ENCODE results near the gene GRB2.
A peak's percentile ranks its signal among the peaks of the same experiment; 100 is the strongest.
"Not testable (repeated sequence)": the region's sequence is repeated elsewhere in the genome, so short reads cannot be mapped to it uniquely, and the experiment has no call there.

GRB2 gene

DNA sequence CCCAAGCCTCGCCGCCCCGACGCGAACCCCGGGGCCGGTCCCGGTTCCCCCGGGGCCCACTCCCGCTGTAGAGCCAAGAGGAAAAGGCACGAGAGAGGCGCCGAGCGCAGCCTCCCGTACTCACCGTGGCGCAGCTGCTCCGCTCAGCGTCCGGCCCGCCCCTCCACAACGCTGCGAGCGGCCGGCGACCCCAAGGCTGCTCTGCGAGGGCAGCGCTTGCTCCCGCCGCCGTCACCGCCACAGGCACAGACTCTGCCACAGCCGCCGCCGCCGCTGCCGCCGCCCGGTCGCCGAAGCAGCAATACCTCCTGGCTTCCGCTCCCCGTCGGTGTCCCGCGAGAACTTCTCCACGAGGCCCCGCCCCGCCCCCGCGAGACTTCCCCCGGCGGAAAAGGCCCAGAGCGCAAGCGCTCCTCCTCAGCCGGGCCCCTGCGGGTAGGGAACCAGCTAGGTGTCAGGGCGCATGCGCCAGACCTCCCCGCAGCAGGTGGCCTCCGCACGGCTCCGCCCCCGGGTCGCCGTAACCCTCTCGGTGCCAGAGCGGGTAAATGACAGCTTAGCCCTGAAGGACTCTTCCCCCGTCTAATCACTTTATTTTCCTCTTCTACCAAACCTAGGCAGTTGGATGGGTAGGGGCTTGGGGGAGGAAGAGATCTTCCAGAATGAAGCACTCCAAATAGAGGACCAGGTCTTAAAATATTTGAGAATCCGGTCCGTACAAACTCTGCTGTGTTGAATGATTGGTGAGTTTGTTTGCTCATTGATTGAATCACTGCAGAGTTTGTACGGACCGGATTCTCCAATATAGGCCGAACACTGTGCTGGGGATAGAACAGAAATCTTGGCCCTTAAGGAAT is at the start of gene GRB2:
TSS of gene GRB2 (minus strand) at position 314 of the 857 bp plus-strand sequence. CDS start 12,050 bp downstream, outside the sequence.
- DNase-seq, result peak; percentile 98 to 99
- TF ChIP-seq GATA1 (IDR thresholded peaks at IDR 0.05; ENCODE audit: low read depth, low read length) (no peak), POLR2A (IDR thresholded peaks at IDR 0.05; ENCODE audit: low read length) (peak; percentile 75)

DNA sequence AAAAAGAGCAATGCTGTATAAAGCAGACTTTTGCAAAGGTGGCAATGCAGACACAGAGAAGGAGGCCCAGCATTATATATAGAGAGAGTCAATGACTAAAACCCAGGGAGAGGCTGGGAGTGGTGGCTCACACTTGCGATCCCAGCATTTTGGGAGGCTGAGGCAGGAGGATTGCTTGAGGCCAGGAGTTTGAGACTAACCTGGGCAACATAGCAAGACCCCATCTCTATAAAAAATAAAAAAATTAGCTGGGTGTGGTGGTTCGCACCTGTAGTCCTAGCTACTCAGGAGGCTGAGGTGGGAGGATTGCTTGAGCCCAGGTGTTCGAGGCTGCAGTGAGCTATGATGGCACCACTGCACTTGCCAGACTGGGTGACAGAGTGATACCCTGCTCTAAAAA is 49.2 kb upstream of the GRB2 start:
- DNase-seq, result not testable (repeated sequence)

DNA sequence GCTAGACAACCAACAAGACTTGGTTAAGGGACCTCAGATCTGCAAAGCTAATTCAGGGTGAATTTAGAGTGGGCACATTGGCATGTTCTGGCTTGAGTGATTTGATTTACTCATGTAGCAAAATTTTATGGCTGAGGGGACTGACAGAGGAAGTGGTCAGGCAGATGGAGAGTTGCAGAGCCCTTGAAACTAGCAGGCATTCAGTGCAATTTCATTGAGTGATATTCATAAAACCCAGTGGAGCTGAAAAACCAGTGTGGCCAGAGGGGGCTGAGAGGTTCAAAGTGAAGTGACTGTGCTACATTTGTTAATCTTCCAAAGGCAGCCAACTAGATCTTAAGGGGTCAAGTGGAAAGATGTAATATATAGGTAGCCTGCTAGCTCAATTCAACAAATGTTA is 48.7 kb upstream of the GRB2 start:
- DNase-seq, result no peak
- TF ChIP-seq GATA1 (IDR thresholded peaks at IDR 0.05; ENCODE audit: low read depth, low read length) (no peak), POLR2A (IDR thresholded peaks at IDR 0.05; ENCODE audit: low read length) (no peak)

DNA sequence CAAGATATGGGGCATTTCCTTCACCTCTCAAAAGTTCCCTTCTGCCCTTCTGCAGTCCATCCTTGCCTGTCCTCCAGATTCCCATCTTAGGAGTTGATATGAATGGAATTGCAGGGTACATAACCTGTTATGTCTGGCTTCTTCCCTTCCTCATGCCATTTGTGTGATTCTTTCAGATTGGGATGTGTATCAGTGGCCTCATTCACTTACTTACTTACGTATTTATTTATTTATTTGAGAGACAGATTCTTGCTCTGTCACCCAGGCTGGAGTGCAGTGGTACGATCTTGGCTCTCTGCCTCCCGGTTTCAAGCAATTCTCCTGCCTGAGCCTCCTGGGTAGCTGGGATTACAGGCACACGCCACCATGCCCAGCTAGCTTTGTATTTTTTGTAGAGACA is 44.8 kb upstream of the GRB2 start:
- TF ChIP-seq POLR2A (IDR thresholded peaks at IDR 0.05; ENCODE audit: low read length) (no peak), GATA1 (IDR thresholded peaks at IDR 0.05; ENCODE audit: low read depth, low read length) (no peak)
- DNase-seq, result no peak

DNA sequence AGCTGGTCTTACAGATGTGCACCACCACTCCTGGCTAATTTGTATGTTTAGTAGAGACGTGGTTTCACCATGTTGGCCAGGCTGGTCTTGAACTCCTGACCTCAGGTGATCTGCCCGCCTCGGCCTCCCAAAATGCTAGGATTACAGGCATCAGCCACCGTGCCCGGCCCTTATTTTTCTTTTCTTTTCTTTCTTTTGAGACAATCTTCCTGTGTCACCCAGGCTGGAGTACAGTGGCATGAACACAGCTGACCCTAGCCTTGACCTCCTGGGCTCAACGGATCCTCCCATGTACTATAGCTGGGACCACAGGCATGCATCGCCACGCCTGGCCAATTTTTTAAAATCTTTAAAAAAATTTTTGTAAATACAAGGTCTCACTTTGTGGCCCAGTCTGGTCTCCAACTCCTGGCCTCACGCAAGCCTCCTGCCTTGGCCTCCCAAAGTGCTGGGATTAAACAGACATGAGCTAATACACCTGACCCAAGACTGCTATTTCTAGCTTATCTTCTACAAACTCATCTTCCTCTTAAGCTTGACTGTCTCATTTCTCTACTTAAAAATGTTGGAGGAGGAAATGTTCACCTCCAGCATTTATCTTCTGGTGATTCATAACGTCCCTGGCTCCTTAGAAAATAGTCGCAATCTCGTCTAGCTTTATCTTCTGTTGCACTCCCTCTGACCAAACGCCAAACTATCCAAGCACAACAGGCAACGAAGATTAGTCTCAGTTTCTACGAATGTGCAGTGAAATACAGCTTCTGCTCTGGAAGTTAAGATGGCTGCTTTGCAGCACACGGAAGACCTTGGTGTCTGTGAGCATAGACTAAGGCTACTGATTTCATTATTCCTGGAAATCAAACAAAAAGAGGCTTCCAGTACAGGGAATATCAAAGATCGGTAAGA is 42.7 kb upstream of the GRB2 start:
- DNase-seq, result peak; percentile 63 to 85
- no peak for TF ChIP-seq POLR2A (IDR thresholded peaks at IDR 0.05; ENCODE audit: low read length)
- no peak for TF ChIP-seq GATA1 (IDR thresholded peaks at IDR 0.05; ENCODE audit: low read depth, low read length)

DNA sequence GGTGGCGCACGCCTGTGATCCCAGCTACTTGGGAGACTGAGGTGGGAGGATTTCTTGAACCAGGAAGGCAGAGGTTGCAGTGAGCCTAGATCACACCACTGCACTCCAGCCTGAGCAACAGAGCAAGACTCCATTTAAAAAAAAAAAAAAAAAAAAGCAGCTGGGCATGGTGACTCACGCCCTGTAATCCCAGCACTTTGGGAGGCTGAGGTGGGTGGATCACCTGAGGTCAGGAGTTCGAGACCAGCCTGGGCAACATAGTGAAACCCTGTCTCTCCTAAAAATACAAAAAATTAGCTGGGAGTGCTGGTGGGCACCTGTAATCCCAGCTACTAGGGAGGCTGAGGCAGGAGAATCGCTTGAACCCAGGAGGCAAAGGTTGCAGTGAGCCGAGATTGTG is 40.4 kb upstream of the GRB2 start:
- not testable (repeated sequence) for DNase-seq

DNA sequence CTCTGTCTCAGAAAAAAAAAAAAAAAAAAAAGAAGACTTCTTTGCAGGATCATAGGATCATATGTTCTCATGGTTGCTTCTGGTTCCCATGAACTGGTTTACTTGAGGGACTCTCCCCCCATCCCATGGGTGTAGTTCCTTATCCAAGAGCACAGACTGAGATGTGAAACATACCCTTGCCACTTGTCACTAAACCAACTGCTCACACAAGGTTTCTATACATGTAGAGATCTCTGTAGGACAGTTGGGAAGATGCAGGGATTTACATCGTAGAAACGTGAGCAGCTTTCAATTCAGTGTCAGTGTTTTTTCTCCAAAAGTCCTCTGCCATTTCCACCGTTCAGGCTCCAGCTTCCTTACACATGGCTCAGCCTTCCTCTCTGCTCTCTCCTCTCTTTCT is 39.8 kb upstream of the GRB2 start:
- TF ChIP-seq POLR2A (IDR thresholded peaks at IDR 0.05; ENCODE audit: low read length) (no peak), GATA1 (IDR thresholded peaks at IDR 0.05; ENCODE audit: low read depth, low read length) (no peak)
- DNase-seq, result no peak

DNA sequence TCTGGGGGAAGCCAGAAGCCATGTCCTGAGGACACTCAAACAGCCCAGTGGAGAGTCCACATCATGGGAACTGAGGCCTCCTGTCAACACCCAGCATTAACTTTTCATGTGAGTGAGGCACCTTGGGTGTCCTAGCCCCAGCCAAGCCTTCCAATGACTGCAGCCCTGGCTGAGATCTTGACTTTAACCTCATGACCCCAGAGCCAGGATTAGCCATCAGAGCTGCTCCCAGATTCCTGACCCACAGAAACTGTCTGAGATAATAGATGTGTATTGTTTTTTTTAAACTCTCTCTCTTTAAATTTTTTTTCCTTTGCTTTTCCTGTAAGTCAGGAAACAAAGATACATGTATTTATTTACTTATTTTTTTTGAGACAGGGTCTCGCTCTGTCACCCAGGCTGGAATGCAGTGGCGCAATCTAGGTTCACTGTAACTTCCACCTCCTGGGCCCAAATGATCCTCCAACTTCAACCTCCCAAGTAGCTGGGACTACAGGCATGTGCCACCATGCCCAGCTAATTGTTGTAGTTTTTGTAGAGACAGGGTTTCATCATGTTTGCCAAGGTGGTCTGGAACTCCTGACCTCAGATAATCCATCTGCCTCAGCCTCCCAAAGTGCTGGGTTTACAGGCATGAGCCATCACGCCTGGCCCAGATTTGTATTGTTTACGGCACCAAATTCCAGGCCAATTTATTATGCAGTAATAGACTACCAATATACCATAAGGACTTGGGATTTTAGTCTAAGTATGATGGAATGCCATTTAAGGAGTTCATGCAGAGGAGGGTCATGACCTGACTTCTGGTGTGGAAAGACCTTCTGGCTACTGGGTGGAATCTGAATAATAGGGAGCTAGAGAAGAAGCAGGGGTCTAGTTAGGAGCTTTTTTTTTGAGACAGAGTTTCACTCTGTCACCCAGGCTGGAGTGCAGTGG is 37.0 kb upstream of the GRB2 start:
- no peak for TF ChIP-seq POLR2A (IDR thresholded peaks at IDR 0.05; ENCODE audit: low read length)
- no peak for TF ChIP-seq GATA1 (IDR thresholded peaks at IDR 0.05; ENCODE audit: low read depth, low read length)
- no peak for DNase-seq

DNA sequence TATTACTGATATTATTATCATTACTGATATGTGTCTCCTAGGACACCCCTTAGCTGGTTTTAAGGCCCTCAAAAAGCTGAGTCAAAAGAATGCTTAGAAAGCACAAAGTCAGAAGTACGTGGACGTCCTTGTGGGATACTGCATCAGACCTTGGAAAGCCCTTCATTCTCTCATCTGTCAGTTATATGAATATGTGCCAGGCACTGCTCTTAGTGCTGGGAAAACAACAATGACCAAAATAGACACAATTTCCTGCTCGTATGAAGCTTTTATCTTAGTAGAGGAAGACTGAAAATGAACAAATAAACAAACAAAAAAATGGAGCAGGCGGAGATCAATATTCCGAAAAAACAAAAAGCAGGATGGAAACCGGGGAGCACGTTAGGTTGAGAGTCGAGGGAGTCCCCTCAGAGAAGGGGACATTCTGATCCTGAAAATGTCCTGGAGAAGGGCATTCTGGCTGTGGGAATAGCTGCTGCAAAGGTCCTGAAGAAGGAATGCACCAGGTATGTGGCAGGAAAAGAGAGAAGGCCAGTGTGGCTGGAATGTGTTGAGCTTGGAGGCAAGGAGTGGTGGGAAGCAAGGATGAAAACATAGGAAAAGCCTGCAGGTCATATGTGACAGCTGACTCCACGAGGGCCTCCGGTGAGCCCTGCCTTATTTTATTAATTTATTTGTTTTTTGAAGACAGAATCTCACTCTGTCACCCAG is 35.4 kb upstream of the GRB2 start:
- DNase-seq, result no peak
- TF ChIP-seq POLR2A (IDR thresholded peaks at IDR 0.05; ENCODE audit: low read length), result no peak
- no peak for TF ChIP-seq GATA1 (IDR thresholded peaks at IDR 0.05; ENCODE audit: low read depth, low read length)

DNA sequence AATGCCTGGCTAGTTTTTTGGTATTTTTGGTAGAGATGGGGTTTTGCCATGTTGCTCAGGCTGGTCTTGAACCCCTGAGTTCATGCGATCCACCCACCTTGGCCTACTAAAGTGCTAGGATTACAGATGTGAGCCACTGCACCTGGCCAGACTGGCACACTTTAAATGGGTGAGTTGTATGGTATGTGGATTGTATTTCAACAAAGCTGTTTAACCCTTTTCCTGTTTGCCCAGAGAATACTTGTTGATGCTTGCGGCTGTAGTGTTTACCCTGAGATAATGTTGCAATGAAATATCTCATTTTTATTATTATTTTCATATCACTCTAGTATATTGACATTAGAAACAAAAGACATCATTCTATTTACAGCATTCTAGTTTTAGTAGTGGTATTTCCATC is 33.8 kb upstream of the GRB2 start:
- TF ChIP-seq POLR2A (IDR thresholded peaks at IDR 0.05; ENCODE audit: low read length), result no peak
- TF ChIP-seq GATA1 (IDR thresholded peaks at IDR 0.05; ENCODE audit: low read depth, low read length), result no peak
- DNase-seq, result no peak

DNA sequence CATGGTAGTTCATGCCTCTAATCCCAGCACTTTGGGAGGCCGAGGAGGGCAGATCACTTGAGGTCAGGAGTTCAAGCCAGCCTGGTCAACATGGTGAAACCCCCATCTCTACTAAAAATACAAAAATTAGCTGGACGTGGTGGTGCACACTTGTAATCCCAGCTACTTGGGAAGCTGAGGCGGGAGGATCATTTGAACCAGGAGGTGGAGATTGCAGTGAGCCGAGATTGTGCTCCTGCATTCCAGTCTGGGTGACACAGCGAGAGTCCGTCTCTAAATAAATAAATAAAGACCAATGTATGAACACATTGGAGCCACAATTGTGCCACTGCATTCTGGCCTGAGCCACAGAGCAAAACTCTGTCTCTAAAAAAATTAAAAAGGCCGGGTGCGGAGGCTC is 31.9 kb upstream of the GRB2 start:
- DNase-seq, result not testable (repeated sequence)

DNA sequence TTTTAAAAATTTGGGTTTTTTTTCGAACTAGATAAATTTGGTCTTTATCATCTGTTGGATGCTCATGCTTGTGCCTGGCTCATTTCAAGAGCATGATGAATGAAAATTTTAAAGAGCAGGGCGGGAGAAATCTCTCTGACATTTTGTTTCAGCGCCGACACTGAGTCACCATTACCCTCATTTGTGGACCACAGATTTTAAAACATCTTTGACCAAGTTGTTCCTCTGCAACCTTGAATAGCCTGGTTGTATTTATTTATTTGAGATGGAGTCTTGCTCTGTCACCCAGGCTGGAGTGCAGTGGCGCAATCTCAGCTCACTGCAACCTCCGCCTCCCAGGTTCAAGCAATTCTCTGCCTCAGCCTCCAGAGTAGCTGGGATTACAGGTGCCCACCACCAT is 29.0 kb upstream of the GRB2 start:
- DNase-seq, result not testable (repeated sequence)

DNA sequence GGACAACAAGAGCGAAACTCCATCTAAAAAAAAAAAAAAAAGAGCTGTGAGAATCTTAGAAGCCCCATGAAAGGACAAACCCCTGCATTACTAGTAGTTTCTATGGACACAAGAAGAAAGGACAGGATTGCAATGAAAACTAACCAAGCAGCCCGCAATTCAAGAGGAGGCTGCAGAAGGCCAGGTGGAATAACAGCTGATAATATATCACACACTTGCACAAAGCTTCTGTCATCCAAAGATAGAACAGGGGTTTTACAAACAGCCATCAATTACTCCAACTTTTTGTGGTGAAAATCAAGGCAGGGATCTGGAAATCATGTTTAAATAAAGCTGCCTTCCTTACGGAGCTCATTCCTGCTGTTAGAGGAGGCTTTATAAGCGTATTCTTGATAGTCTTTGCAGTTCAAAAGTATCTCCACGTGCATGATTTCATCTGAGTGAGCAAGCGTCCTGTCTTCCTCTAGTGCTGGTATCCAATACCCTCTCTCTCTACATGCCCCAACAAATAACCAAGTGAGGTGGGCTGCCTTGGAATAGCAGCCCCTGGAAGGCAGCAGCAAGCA is 27.8 kb upstream of the GRB2 start:
- TF ChIP-seq POLR2A (IDR thresholded peaks at IDR 0.05; ENCODE audit: low read length), result no peak
- no peak for TF ChIP-seq GATA1 (IDR thresholded peaks at IDR 0.05; ENCODE audit: low read depth, low read length)
- DNase-seq, result no peak

Measured in erythroblast (primary cell).